HG02852 (cell line): ENCODE data around the gene DMRTA1.
"Not testable (repeated sequence)": the region's sequence is repeated elsewhere in the genome, so short reads cannot be mapped to it uniquely, and the experiment has no call there.

ENCODE experiments used
- ATAC-seq: cut with Tn5 transposase; IDR thresholded peaks from one replicate; pipeline ENCODE4 v1.9.1; 2021; ENCODE audit warnings: mild to moderate bottlenecking, moderate library complexity; ENCODE audit not compliant: unreplicated experiment

DMRTA1 gene, protein sequence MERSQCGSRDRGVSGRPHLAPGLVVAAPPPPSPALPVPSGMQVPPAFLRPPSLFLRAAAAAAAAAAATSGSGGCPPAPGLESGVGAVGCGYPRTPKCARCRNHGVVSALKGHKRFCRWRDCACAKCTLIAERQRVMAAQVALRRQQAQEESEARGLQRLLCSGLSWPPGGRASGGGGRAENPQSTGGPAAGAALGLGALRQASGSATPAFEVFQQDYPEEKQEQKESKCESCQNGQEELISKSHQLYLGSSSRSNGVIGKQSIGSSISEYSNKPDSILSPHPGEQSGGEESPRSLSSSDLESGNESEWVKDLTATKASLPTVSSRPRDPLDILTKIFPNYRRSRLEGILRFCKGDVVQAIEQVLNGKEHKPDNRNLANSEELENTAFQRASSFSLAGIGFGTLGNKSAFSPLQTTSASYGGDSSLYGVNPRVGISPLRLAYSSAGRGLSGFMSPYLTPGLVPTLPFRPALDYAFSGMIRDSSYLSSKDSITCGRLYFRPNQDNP

DNA sequence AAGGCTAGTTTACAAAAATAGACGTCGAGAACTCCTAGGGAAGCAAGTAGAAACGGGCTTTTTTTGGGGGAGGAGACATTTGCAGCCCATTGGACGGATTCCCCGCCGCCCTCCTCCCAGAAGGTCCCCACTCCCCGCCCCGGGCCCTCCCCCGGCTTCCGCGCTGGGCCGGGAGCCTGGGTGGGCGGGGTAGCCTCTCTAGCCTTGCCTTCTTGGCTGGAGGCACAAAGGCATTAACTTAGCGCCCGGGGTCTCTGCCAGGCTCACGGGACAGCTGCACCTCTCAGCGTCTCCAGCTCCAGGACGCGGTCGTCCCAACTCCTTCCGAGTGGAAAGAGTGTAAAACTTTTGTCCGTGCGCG lies at the start of gene DMRTA1:
Gene DMRTA1, plus strand, starts transcription at position 236 of the 361 bp plus-strand sequence. CDS start 242 bp downstream, outside the sequence.
- peak; percentile 37 for ATAC-seq

DNA sequence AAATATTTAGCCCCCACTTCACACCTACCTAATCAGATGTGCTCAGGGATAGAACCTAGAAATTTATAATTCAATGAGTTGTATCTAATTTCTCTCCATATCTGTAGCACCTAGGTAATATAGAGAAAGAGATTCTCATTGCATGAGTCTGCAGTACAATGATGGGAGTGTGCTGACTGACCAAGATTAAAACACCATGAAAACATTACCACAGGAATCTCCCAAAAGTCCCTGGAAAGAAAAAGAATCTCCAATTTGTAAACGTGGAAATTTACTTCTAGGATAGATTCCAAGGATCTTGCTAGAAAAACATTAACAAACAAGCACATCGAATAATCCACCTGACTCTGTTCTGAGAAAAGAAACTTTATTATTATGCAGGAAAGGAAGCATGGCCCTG lies 45.0 kb upstream of the DMRTA1 start:
- ATAC-seq = no peak

DNA sequence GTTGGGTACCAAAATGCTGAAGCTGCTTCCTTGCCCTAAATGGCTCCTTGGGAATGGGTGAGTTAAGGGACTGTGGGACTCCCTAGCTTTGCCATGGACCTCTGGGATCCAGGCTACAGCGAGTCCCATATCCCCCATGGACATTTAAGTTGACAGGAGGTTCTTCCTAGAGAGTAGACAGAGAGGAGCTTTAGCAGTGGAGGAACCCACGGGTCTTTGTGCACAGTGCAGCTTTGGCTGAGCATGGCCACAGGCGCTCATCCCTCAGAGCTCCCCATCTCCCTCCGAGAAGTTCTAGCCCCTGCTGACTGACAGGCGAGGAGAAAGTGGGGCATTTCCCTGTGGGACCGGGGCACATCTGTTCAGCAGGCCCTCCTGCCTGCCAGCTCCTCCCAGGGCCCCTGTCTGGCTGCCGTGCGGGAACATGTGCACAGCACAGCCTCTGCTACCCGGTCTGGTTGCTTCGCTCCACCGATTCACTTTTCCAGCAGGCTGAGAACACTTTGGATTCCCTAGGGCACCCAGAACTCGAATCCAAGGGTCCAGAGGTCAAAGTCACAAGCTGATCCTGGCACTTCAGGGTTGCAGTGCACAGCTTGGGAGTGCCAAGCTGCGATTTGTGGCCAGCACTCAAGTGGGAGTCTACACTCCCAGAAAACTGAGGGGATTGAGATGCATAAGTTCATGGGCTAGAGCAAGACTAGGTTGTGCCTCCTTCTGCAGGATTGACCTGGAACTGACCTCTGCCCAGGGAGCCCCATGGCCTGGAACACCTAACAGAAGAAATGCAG lies 40.6 kb upstream of the DMRTA1 start:
- no peak for ATAC-seq

DNA sequence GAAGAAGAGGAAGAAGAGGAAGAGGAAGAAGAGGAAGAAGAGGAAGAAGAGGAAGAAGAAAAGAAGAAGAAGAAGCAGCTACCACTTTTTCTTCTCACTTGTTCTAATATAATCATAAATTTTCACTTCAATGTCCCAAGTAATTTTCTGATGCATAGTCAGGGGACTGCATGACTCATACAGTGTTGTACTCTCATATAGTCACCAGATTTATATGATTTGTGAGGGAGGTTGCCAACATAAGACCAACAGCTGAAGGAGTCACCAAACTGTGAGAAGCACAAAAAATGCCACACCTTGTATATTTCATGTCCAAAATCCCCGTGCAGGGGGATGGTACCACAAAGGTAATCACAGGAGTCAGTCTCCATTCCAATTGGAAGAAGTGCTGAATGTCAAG lies 32.7 kb upstream of the DMRTA1 start:
- no peak for ATAC-seq

DNA sequence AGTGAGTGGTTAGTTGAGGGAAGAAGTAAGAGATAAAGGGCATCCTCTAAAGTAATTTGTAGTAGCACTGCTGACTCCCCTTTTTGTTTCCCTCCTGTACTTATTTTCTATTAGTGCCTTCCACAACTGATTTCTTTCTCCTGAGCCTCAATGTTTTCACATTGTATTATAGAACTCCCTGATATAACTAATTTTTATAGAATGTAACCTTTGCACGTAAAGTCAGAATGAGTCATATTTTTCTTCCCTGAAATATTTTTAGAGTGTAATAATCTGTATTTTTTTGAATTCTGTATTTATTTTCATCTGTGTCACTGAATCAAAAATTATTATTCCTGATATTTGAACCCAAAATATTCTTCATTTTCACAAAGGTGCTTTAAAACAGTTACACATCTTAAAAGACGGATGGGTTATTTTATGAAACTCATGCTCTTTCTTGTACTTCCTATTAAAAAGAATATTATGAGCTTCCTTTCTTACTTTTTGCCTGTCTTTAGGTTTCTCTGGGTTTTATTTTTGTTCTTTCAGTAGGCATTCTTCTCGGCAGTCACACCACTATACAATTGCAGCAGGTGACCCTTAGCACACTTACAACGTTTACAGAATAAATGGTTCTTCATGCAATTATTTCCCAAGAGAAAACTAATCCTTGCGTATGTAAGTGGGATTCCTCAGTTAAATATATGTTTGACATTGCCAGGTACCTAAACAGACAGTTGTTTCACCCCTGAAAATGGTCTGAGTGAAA lies 30.5 kb upstream of the DMRTA1 start:
- no peak for ATAC-seq

DNA sequence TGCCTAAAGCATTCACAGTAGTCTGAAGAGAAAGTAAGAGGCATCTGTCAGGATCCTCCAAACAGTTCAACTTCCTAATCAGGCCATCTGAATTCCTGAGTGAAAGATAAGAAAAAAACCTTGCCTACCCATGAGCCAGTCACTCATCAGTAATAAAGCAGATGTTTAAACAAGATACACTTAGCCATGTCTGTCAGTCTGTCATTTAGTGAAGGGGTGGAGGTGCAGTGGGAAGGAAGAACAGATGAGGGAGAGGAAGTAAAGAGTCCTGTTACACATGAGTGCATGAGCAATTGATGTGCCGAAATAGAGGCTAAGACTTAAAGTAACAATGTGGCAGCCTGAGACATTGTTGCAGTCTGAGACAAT lies 29.9 kb upstream of the DMRTA1 start:
- ATAC-seq = no peak

DNA sequence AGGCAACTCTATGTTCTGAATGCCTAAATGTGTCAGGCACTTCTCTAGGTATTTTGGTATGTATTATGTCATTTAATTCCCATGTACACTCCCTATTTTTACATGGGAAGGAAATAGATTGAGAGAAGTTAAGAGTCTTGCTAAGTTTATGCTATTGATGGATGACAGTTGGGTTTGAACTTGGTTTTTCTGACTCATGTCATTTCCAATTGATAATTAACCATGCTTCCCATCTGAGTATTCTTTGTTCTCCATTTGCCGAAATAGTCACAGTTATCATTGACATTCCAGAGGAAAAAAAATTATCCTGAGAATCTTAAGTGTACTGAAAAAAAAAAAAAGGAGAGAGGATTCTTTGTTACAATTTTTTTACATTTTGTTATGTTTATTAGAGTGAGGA lies 23.1 kb upstream of the DMRTA1 start:
- no peak for ATAC-seq

DNA sequence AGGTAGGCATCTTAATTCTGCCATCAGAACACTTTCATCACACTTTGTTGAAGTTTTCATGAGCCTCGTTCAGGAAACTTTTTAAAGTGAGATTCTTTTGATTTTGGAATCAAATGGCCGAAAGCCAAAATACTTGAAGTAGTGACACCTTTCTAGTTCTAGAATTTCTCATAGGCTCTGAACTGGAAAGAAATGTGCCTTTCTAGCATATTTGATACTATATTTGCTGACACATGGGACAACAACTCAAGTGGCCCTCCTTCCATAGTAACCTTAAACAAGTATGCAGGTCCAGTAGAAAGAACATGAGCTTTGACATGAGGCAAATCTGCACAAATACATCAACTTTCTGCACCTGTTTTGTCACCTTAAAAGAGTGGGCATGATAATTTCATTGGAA lies 22.0 kb upstream of the DMRTA1 start:
- ATAC-seq = no peak

DNA sequence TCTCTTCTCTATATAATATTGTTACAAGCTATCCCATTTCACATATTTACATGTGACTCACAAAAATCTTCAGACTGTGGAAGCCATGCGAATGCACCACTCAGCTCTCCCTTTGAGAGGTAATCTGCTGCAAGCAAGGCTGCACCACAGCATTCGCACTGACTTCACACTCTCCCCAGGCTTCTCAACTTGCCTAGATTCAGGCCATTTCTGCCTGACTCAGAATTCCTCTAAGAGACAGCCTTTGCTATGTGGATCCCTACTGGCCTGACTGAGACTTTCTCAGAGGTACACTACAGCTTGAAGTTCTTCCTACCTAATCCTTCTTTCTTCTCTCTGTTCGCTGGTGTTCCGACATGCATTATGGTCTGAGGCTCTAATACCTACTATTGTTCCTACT lies 21.1 kb upstream of the DMRTA1 start:
- no peak for ATAC-seq

DNA sequence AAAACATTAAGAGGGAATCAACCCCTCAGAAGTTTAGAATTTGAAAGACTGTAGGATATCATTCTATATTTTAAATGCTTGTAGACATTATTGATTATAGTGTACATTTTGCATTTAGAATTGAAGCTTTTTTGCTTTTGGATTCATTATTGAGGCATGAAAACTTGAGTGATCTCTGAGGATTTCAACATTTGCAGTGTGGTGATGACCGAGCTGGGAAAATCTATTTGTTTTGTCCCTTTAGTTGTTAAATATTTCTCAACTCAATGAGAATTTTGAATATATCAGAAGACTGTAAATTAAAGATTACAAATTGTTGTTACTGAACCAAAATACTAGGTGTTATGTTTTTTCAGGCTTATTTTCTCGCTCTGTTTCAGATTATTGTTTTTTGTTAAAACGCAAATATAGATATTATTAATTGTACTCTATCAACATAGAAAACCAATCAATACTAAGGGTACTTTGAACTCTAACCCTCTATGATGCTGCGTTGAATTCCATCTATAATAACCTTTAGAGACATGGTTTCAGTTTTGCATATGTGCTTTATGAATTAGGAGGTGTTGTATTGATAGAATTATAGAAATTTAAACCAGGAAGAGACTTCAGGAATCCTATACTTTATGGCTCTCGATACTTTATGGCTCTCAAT lies 19.3 kb upstream of the DMRTA1 start:
- ATAC-seq = no peak

DNA sequence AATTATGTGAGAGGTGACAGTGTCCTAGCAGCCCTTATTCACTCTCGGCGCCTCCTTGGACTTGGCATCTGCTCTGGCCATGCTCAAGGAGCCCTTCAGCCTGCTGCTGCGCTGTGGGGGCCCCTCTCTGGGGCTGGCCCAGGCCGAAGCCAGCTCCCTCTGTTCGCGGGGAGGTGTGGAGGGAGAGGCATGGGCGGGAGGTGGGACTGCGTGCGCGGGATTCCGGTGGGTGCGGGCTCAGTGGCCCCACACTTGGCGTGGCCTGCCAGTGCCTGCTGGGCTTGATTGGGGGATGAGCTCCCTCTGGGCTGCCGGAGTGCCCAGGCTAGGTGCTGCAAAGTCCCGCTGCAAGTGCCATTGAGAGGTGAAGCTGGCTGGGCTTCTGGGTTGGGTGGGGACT lies 12.9 kb upstream of the DMRTA1 start:
- ATAC-seq = no peak

DNA sequence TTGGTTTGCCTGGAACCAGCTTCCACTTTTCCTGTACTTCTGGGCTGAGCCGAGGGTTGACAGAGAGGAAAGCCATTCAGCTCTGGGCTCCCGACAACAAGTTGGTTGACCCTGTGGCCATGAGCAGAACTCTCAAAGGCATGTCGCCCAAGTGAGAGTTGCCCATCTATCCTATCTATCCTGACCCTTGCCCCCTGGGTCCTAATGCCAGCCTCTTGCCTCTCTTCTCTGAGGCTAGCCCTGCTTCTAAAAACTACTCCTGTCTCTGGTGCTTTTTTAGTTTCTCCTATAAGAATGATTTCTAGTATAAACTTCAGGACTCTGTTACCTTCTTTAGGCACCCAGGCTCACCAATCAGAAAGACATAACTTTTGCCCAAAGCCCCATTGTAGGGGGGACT lies 11.4 kb upstream of the DMRTA1 start:
- ATAC-seq = not testable (repeated sequence)

DNA sequence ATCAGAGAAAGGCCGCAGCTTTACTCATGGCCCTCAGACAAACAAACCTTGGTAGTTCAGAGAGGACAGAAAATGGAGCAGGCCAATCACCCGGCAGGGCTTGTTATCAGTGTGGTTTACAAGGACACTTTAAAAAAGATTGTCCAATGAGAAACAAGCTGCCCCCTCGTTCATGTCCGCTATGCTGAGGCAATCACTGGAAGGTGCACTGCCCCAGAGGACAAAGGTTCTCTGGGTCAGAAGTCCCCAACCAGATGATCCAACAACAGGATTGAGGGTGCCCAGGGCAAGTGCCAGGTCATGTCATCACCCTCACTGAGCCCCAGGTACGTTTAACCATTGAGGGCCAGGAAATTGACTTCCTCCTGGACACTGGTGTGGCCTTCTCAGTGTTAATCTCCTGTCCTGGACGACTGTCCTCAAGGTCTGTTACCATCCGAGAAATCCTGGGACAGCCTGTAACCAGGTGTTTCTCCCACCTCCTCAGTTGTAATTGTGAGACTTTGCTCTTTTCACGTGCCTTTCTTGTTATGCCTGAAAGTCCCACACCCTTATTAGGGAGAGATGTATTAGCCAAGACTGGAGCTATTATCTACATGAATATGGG lies 9.1 kb upstream of the DMRTA1 start:
- not testable (repeated sequence) for ATAC-seq

DNA sequence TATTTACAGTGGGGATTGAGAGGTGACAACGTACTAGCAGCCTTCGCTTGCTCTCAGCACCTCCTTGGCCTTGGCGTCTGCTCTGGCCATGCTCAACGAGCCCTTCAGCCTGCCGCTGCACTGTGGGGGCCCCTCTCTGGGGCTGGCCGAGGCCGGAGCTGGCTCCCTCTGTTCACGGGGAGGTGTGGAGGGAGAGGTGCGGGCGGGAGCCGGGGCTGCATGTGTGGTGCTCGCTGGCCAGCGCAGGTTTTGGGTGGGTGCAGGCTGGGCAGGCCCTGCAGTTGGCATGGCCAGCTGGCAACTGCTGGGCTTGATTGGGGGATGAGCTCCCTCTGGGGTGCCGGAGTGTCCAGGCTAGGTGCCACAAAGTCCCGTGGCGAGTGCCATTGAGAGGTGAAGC lies 5.8 kb upstream of the DMRTA1 start:
- no peak for ATAC-seq

DNA sequence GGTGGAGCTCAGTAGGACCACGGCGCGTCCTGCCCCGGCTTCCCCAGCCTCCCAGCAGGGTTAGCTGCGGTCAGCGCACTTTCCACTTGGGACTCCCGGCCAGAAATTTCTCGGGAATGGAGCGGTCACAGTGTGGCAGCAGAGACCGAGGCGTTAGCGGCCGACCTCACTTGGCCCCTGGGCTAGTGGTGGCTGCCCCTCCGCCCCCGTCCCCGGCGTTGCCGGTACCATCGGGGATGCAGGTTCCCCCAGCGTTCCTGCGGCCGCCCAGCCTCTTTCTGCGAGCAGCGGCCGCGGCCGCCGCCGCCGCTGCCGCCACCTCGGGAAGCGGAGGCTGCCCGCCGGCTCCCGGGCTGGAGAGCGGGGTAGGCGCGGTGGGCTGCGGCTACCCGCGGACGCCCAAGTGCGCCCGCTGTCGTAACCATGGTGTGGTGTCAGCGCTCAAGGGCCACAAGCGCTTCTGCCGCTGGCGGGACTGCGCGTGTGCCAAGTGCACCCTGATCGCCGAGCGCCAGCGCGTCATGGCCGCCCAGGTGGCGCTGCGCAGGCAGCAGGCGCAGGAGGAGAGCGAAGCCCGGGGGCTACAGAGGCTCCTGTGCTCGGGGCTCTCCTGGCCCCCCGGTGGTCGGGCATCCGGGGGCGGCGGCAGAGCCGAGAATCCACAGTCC lies 460 bp downstream of the DMRTA1 start:
- ATAC-seq = peak; percentile 75

DNA sequence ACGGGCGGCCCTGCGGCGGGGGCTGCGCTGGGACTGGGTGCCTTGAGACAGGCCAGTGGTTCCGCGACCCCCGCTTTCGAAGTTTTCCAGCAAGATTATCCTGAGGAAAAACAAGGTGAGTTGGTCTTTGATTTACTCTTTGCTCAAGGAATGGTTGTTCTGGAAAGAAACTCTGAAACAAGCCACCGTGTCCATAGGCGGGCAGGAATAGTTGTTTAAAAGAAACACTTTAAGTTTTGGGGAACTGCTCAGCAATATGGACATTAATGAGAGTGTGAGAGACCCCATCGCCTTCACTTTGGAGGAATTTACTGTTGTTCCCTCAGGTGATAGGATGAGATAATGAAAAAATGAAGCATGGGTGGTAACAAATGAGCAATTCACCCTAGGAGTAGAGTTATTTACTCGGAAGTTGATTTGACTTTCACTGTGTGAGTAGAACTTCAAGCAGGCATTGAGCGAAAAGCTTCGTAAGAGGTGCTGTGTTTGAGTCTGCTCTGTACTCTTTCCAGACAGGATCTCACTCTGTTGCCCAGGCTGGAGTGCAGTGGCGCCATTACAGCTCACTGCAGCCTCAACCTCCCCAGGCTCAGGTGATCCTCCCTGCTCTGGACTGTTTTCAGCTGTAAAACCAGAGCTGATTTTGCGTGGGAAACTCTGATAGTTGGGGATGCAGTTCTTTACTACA lies 1.1 kb downstream of the DMRTA1 start:
- no peak for ATAC-seq

DNA sequence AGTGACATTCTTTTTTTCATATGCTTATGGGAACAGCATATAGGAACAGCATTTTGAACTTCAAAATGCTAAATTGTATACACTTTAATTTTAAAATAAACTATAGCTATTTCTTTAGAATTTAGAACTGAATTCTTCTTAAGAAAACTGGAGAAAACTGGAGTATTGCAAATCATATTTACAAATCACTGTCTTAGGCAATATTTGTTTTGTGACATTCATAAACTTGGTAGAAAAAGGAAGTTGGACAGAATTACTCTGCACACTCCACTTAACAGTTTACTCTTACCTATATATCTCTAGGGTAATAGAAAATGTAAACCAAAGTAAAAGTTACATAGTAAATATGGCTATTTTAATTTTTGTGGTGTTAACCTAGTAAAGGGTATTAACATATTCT lies 3.1 kb downstream of the DMRTA1 start:
- ATAC-seq = no peak

DNA sequence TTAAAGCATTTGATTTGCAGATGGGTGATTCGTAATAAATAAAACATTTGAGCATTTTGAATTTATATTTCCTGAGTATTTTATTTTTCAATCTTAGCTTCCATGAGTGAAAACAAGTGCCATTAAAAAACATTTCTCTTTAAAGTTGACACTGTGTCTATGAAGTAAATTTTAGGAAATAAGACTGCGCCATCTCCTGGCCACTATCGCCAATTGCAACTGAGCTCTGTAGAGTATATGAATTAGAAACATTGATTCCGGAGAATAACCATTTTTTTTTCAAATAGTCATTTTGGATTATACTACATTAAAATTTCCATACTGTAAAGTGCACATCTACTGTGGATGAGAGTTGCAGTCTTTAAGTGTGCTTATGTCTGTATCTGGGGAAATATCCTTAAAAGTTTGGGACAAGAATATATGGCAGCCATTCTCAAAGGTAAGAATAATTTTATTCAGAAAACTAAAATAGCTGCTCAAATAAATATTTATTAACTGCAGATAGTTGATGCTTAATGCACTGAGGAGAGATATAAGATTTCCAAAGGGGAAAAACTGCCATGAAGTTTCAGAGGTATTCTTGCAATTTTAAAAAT lies 5.9 kb downstream of the DMRTA1 start:
- peak; percentile 68 for ATAC-seq

DNA sequence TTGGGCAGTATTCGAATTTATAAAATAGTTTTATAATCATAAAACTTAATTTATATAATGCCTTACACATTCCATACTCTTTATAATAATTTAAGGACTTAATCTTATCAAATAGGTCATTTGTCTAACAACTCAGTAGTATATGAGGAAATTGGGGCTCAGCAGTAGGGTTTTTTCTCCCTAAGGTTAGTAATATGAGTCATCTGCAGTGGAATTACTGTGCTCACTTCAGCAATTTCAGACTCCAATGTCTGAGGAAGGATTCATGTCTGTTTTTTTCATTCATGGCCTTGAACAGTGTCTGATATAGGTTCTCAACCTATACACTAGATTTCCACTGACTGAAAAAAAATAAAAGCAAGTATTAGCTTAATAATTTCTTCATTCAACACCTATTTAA lies 7.4 kb downstream of the DMRTA1 start:
- no peak for ATAC-seq
